Measurements from ENCODE around the gene KIF26A.

DNA sequence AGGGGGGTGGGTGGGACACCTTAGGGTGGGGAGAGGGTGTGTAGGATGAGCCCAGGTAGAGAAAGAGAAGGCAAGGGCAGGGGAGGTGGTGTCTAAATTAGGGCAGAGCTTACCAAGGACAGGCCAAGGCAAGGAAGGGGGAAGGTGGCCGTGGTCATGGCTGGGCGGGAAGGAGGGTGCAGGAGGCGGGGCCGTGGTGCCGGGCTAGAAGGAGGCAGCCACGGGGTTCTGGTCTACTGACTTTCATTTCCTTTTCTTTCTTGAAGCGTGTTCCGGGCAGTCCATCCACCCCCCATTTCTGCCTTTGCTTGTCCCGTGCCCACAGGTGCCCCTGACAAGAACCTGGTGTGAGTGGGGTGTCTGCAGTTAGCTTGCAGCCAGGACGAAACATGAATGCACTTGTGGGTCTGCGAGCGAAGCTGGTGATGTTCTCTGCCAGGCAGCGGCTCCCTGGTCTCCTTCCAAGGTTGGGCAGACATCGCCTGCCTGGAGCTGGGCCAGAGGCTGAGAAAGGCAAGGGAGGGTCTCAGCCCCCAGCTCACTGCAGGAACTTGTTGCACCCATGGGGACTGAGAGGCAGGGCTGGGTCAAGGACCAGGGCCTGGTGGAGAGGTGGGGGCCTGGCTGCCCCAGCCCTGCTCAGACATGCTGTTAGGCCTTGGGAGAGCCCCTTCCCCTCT is 58.2 kb downstream of the KIF26A start:
- TF ChIP-seq RAD21 (IDR thresholded peaks at IDR 0.05; ENCODE audit: low read depth): no peak
- no peak for TF ChIP-seq CEBPB (IDR thresholded peaks at IDR 0.05)
- TF ChIP-seq, protein P1, sequence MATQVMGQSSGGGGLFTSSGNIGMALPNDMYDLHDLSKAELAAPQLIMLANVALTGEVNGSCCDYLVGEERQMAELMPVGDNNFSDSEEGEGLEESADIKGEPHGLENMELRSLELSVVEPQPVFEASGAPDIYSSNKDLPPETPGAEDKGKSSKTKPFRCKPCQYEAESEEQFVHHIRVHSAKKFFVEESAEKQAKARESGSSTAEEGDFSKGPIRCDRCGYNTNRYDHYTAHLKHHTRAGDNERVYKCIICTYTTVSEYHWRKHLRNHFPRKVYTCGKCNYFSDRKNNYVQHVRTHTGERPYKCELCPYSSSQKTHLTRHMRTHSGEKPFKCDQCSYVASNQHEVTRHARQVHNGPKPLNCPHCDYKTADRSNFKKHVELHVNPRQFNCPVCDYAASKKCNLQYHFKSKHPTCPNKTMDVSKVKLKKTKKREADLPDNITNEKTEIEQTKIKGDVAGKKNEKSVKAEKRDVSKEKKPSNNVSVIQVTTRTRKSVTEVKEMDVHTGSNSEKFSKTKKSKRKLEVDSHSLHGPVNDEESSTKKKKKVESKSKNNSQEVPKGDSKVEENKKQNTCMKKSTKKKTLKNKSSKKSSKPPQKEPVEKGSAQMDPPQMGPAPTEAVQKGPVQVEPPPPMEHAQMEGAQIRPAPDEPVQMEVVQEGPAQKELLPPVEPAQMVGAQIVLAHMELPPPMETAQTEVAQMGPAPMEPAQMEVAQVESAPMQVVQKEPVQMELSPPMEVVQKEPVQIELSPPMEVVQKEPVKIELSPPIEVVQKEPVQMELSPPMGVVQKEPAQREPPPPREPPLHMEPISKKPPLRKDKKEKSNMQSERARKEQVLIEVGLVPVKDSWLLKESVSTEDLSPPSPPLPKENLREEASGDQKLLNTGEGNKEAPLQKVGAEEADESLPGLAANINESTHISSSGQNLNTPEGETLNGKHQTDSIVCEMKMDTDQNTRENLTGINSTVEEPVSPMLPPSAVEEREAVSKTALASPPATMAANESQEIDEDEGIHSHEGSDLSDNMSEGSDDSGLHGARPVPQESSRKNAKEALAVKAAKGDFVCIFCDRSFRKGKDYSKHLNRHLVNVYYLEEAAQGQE (IDR thresholded peaks at IDR 0.05; ENCODE audit: low read depth): no peak
- TF ChIP-seq TAF1 (IDR thresholded peaks at IDR 0.05; ENCODE audit: low read depth): no peak
- no peak for TF ChIP-seq YY1 (IDR thresholded peaks at IDR 0.05; ENCODE audit: low read depth)

Data from Ishikawa (cell line).